ENCODE data around the gene SAPCD2. TPM values are rescaled to one million over a fixed set of nuclear protein-coding genes. Genes with fewer than 3 reads are reported as not detected.
A peak's percentile ranks its signal among the peaks of the same experiment; 100 is the strongest.

SAPCD2 gene
- total RNA-seq, 4 donors from 2014 or later, result 0.16 to 0.24 (median 0.17) TPM; not detected in 1

DNA sequence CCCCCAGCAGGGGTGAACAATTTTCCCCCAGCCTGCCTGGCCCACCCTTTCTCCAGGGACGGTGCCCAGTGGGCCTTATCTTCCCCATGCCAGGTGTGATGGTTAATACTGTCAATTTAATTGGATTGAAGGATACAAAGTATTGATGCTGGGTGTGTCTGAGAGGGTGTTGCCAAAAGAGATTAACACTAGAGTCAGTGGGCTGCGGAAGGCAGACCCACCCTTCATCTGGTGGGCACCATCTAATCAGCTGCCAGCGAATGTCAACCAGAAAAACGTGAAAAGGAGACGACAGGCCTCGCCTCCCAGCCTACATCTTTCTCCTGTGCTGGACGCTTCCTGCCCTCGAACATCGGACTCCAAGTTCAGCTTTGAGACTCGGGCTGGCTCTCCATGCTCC, 32.9 kb downstream of the SAPCD2 start:
- ATAC-seq (no peak), DNase-seq (no peak)
- Histone ChIP-seq H3K27ac (no peak overlapping the region), H3K4me3 (no peak overlapping the region), H3K4me1 (peaks cover 0 to 3% of the 10 kb centered on the region in 2 donors), H3K36me3 (peaks cover 0 to 12% of the 10 kb centered on the region in 2 donors), H3K9me3 (no peaks in the 10 kb centered on the region), H3K27me3 (peaks cover 0 to 6% (median 0%) of the 10 kb centered on the region in 3 donors)
- no peak for TF ChIP-seq POLR2A (IDR thresholded peaks at IDR 0.05)
- TF ChIP-seq, protein P1, sequence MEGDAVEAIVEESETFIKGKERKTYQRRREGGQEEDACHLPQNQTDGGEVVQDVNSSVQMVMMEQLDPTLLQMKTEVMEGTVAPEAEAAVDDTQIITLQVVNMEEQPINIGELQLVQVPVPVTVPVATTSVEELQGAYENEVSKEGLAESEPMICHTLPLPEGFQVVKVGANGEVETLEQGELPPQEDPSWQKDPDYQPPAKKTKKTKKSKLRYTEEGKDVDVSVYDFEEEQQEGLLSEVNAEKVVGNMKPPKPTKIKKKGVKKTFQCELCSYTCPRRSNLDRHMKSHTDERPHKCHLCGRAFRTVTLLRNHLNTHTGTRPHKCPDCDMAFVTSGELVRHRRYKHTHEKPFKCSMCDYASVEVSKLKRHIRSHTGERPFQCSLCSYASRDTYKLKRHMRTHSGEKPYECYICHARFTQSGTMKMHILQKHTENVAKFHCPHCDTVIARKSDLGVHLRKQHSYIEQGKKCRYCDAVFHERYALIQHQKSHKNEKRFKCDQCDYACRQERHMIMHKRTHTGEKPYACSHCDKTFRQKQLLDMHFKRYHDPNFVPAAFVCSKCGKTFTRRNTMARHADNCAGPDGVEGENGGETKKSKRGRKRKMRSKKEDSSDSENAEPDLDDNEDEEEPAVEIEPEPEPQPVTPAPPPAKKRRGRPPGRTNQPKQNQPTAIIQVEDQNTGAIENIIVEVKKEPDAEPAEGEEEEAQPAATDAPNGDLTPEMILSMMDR (IDR thresholded peaks at IDR 0.05 in 4 of 5, conservative IDR thresholded peaks at IDR 0.05 in 1 of 5), result no peak
- intact Hi-C loops (cut with DNase I; ENCODE audit: low total_unique reads) (no loop called here), in situ Hi-C loops (cut with MboI; ENCODE audit: low sequenced_read_pairs in 4 of 4) (loop anchor here in 3 of 4 donors (5.0 to 10.0 kb wide), 3 partner anchors 93 to 253 kb away; partner anchors contain the start of genes C8G (in 1 of the 3) and FBXW5 (in 1 of the 3))

DNA sequence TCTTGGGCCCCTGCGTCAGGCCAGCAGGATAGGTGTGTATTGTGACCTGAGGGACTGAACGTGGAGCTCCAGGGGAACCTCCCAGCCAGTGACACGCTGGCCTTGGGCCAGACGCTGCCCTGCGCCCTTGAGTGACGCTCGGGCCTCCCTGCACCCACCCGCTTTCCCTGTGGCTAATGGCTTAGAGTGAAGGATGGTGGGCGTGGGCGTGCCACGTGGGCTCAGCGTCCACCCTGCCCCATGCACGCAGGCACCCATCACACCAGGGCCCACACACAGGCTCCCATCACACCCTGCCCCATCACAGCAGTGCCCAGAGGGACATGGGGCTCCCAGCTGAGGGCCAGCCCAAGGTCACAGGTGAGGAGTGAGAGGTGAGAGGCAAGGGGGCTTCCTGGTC, 33.3 kb downstream of the SAPCD2 start:
- H3K4me3 ChIP-seq, result no peak overlapping the region
- H3K4me1 ChIP-seq, result peaks cover 0 to 3% of the 10 kb centered on the region in 2 donors
- DNase-seq, result no peak
- H3K27ac ChIP-seq, result no peak overlapping the region
- ATAC-seq, result no peak
- peaks cover 0 to 12% of the 10 kb centered on the region in 2 donors for H3K36me3 ChIP-seq
- in situ Hi-C loops (cut with MboI; ENCODE audit: low sequenced_read_pairs in 4 of 4), result loop anchor here in 3 of 4 donors (5.0 to 10.0 kb wide), 3 partner anchors 92 to 252 kb away; partner anchors contain the start of genes C8G (in 1 of the 3) and FBXW5 (in 1 of the 3)
- intact Hi-C loops (cut with DNase I; ENCODE audit: low total_unique reads), result no loop called here
- peaks cover 0 to 6% (median 0%) of the 10 kb centered on the region in 3 donors for H3K27me3 ChIP-seq
- TF ChIP-seq POLR2A (IDR thresholded peaks at IDR 0.05), result no peak
- TF ChIP-seq, protein P1 (IDR thresholded peaks at IDR 0.05 in 4 of 5, conservative IDR thresholded peaks at IDR 0.05 in 1 of 5), result no peak
- H3K9me3 ChIP-seq, result no peaks in the 10 kb centered on the region

DNA sequence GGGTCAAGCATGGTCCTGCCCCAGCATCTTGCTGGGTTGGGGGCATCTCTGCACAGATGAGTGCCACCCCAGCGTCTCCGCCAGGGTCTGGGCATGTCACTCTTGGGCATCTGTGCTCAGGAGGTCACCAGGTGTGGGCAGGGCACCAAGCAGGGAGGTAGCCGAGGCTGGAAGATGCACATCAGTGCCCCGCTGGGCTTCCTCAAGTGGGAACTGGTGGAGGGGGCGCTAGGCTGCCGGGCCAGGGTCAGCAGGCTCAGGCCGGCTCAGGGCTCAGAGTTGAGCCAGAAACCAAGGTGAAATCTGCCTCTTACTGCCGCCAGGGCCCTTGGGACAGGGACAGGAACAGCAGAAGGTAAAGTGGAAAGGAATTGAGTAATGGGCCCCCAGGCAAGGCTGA, 34.4 kb downstream of the SAPCD2 start:
- H3K27ac ChIP-seq, result no peak overlapping the region
- H3K36me3 ChIP-seq, result peaks cover 0 to 12% of the 10 kb centered on the region in 2 donors
- no peak for DNase-seq
- intact Hi-C loops (cut with DNase I; ENCODE audit: low total_unique reads), result loop anchor here (1.0 kb wide), 1 partner anchor 249 kb away; no protein-coding TSS in a partner anchor
- in situ Hi-C loops (cut with MboI; ENCODE audit: low sequenced_read_pairs in 4 of 4), result loop anchor here in 3 of 4 donors (5.0 to 10.0 kb wide), 3 partner anchors 91 to 251 kb away; partner anchors contain the start of genes C8G (in 1 of the 3) and FBXW5 (in 1 of the 3)
- TF ChIP-seq, protein P1 (IDR thresholded peaks at IDR 0.05 in 4 of 5, conservative IDR thresholded peaks at IDR 0.05 in 1 of 5), result no peak
- TF ChIP-seq POLR2A (IDR thresholded peaks at IDR 0.05), result no peak
- H3K4me3 ChIP-seq, result no peak overlapping the region
- peaks cover 0 to 6% (median 0%) of the 10 kb centered on the region in 3 donors for H3K27me3 ChIP-seq
- no peaks in the 10 kb centered on the region for H3K9me3 ChIP-seq
- H3K4me1 ChIP-seq, result peaks cover 0 to 3% of the 10 kb centered on the region in 2 donors
- no peak for ATAC-seq

DNA sequence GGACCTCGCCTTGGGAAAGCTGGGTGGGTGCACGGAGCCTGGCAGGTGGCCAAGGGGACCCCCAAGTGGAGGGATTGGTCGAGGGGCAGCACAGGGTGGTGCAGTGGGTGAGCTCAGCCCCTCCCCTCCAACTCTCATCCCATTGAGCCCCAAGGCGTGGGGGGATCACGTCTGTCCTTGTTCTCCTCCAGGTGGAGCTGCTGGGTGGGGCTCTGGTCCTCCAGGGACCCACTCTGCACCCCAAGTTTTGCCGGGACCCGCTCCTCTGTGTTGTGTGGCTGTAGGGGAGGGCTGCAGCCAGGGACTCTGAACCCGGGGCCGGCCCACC, 34.9 kb downstream of the SAPCD2 start:
- Histone ChIP-seq H3K4me3 (no peak overlapping the region), H3K36me3 (peaks cover 0 to 10% of the 10 kb centered on the region in 2 donors), H3K27me3 (peaks cover 0 to 6% (median 0%) of the 10 kb centered on the region in 3 donors), H3K4me1 (peaks cover 0 to 3% of the 10 kb centered on the region in 2 donors), H3K27ac (no peak overlapping the region), H3K9me3 (no peaks in the 10 kb centered on the region)
- TF ChIP-seq, protein P1 (IDR thresholded peaks at IDR 0.05 in 4 of 5, conservative IDR thresholded peaks at IDR 0.05 in 1 of 5), result peak in 2 of 5 experiments; percentile 8 to 16
- TF ChIP-seq POLR2A (IDR thresholded peaks at IDR 0.05), result no peak
- in situ Hi-C loops (cut with MboI; ENCODE audit: low sequenced_read_pairs in 4 of 4), result loop anchor here in 3 of 4 donors (5.0 to 10.0 kb wide), 3 partner anchors 91 to 251 kb away; partner anchors contain the start of genes C8G (in 1 of the 3) and FBXW5 (in 1 of the 3)
- ATAC-seq, result peak in 1 of 2 donors; percentile 12
- intact Hi-C loops (cut with DNase I; ENCODE audit: low total_unique reads), result loop anchor here (1.0 kb wide), 1 partner anchor 248 kb away; no protein-coding TSS in a partner anchor
- no peak for DNase-seq

All from gastrocnemius medialis (tissue), 4 donors.